Transverse colon (tissue), 4 donors: ENCODE data around the gene ANP32A.

Source experiments
- CTCF ChIP-seq, 5 experiments: fragments of 200-600 bp in 3 of 5; fragments of 450-650 bp in 2 of 5; sonication (generic) in 3 of 5; IDR thresholded peaks; 1 replicate in 2 of 5; 2 replicates in 3 of 5; pipeline ENCODE4 v1.5.1; 2016 to 2017; ENCODE audit warnings: antibody characterized with exemption in 5 of 5, inconsistent platforms in 3 of 5, mild to moderate bottlenecking in 2 of 5, moderate library complexity in 1 of 5
- POLR2AphosphoS5 ChIP-seq, 3 donors: sonication (generic); formaldehyde crosslinking; IDR thresholded peaks; one replicate each; pipeline ENCODE4 v1.6.1; 2016; ENCODE audit warnings: antibody characterized with exemption in 3 of 3

- TF ChIP-seq CTCF (IDR thresholded peaks at IDR 0.05) = no peak
- no peak for TF ChIP-seq POLR2AphosphoS5 (IDR thresholded peaks at IDR 0.05)
Measured at GRCh38 chr15:68739390-68740080, 81.2 kb downstream of the ANP32A start.
